GM18868 (cell line): Measurements from ENCODE around the gene ENPP3.

Experiments used
- ATAC-seq: cut with Tn5 transposase; IDR thresholded peaks from one replicate; pipeline ENCODE4 v1.9.1; 2021; ENCODE audit warnings: mild to moderate bottlenecking, moderate library complexity; ENCODE audit not compliant: unreplicated experiment

The ENPP3 gene

GRCh38 chr6:131762984-131763383 lies 125.9 kb downstream of the ENPP3 start:
- no peak for ATAC-seq

- ATAC-seq = no peak
Observed at GRCh38 chr6:131763749-131764148, 126.6 kb downstream of the ENPP3 start.

GRCh38 chr6:131764350-131764749 lies 127.2 kb downstream of the ENPP3 start:
- ATAC-seq = no peak

GRCh38 chr6:131765081-131765803 lies 128.1 kb downstream of the ENPP3 start:
- no peak for ATAC-seq

- no peak for ATAC-seq
Observed at GRCh38 chr6:131765804-131766135, 128.7 kb downstream of the ENPP3 start.

- no peak for ATAC-seq
Observed at GRCh38 chr6:131766631-131767030, 129.5 kb downstream of the ENPP3 start.

GRCh38 chr6:131768964-131769363 lies 131.9 kb downstream of the ENPP3 start:
- no peak for ATAC-seq

GRCh38 chr6:131769385-131770141 lies 132.5 kb downstream of the ENPP3 start:
- no peak for ATAC-seq

GRCh38 chr6:131770776-131771175 lies 133.7 kb downstream of the ENPP3 start:
- ATAC-seq = no peak

- no peak for ATAC-seq
Observed at GRCh38 chr6:131773284-131773950, 136.3 kb downstream of the ENPP3 start.

GRCh38 chr6:131775886-131776285 lies 138.8 kb downstream of the ENPP3 start:
- ATAC-seq = no peak

- ATAC-seq = no peak
Observed at GRCh38 chr6:131776985-131777384, 139.9 kb downstream of the ENPP3 start.

GRCh38 chr6:131778169-131778568 lies 141.1 kb downstream of the ENPP3 start:
- no peak for ATAC-seq

- ATAC-seq = no peak
Observed at GRCh38 chr6:131779304-131779703, 142.2 kb downstream of the ENPP3 start.

- ATAC-seq = no peak
Observed at GRCh38 chr6:131780600-131780999, 143.5 kb downstream of the ENPP3 start.

- no peak for ATAC-seq
Observed at GRCh38 chr6:131781687-131782086, 144.6 kb downstream of the ENPP3 start.

GRCh38 chr6:131782764-131783163 lies 145.7 kb downstream of the ENPP3 start:
- no peak for ATAC-seq

GRCh38 chr6:131784561-131784960 lies 147.5 kb downstream of the ENPP3 start:
- no peak for ATAC-seq

- ATAC-seq = no peak
Observed at GRCh38 chr6:131787079-131787478, 150.0 kb downstream of the ENPP3 start.

GRCh38 chr6:131787766-131788712 lies 150.9 kb downstream of the ENPP3 start:
- ATAC-seq = no peak

GRCh38 chr6:131789219-131789618 lies 152.1 kb downstream of the ENPP3 start:
- no peak for ATAC-seq
